Measurements from ENCODE around the gene TBXT. TPM values are rescaled to one million over a fixed set of nuclear protein-coding genes. Genes with fewer than 3 reads are reported as not detected.

Gene TBXT
- total and polyA plus RNA-seq, 9 of the 15 experiments (the other 6 are each of a cell fraction or from before 2014, with no cell fraction given): not detected

GRCh38 chr6:166192136-166192535, 24.5 kb upstream of the TBXT start:
- Histone ChIP-seq H3K9me1 (ENCODE audit: control insufficient read depth, insufficient read depth, low read length) (no peaks in the 10 kb centered on the region), H3K4me2 (ENCODE audit: insufficient read depth, low read length) (no peak overlapping the region), H4K20me1 (replicated peaks; ENCODE audit: control insufficient read depth, insufficient read depth, low read length) (no peaks in the 10 kb centered on the region), H3K79me2 (ENCODE audit: control insufficient read depth, insufficient read depth, low read length) (no peaks in the 10 kb centered on the region), H3K36me3 (ENCODE audit: control insufficient read depth, insufficient read depth, low read length) (no peaks in the 10 kb centered on the region), H3K9ac (ENCODE audit: insufficient read depth in 1 of 2, low read depth in 2 of 2, low read length in 2 of 2) (no peak overlapping the region), H3K9me3 (replicated peaks; ENCODE audit: control insufficient read depth, insufficient read depth, low read depth, low read length) (no peaks in the 10 kb centered on the region), H3K27me3 (ENCODE audit: control insufficient read depth in 2 of 2, insufficient read depth in 2 of 2, low read length in 2 of 2) (peaks cover 32 to 60% of the 10 kb centered on the region in 2 experiments), H3K4me1 (replicated peaks in 1 of 2; ENCODE audit: control insufficient read depth in 2 of 2, insufficient read depth in 2 of 2, low read length in 2 of 2) (no peaks in the 10 kb centered on the region), H3K4me3 (no peak overlapping the region), H2AFZ (ENCODE audit: low read depth, low read length) (no peak overlapping the region), H3K27ac (ENCODE audit: extremely low read depth, low read depth, low read length) (no peak overlapping the region)
- no peak for ATAC-seq
- intact Hi-C loops (cut with micrococcal nuclease) (no loop called here), in situ Hi-C loops (cut with MboI) (no loop called here)
- TF ChIP-seq ZNF24 (IDR thresholded peaks at IDR 0.05): no peak
- TF ChIP-seq ZBTB40 (IDR thresholded peaks at IDR 0.05): no peak
- no peak for TF ChIP-seq ZBTB40 (CRISPR knock-in tag; IDR thresholded peaks at IDR 0.05)
- TF ChIP-seq NR0B1 (IDR thresholded peaks at IDR 0.05; ENCODE audit: partially characterized antibody): no peak
- TF ChIP-seq CC2D1A (IDR thresholded peaks at IDR 0.05): no peak
- TF ChIP-seq ZNF23 (CRISPR knock-in tag; IDR thresholded peaks at IDR 0.05): no peak
- ChIA-PET POLR2A (no interaction called here), CTCF (ENCODE audit: low intra/inter-chr PET ratio) (no interaction called here)
- no peak for FAIRE-seq
- 4% methylated on average over 10 of the region's 10 CpGs for WGBS (ENCODE audit: insufficient coverage, low coverage, missing lambda C conversion rate)
- BruUV-seq (replicated peaks): no TSS peak
- DNase-seq (ENCODE audit: extremely low read depth in 1 of 4, low spot score in 3 of 4): no peak

Measured in K562 (cell line).